Mesenchymal stem cell (in vitro differentiated cells and primary cell): ENCODE measurements around the gene RPL37A. TPM values are rescaled to one million over a fixed set of nuclear protein-coding genes. Genes with fewer than 3 reads are reported as not detected.

Source experiments
- DNase-seq: peaks from one replicate; pipeline ENCODE4 v3.0.0-alpha.2; 2013
- H2AFZ ChIP-seq: one replicate; pipeline ENCODE4 v1.6.1; 2013; ENCODE audit warnings: low read depth, mild to moderate bottlenecking, control low read depth, inconsistent platforms, low read length, moderate library complexity
- H2AK5ac ChIP-seq: 2 replicates; pipeline ENCODE4 v1.6.1; 2013; ENCODE audit warnings: low read length, moderate library complexity, mild to moderate bottlenecking, inconsistent platforms; ENCODE audit not compliant: severe bottlenecking
- H2BK120ac ChIP-seq: one replicate; pipeline ENCODE4 v1.6.1; 2013; ENCODE audit warnings: low read depth, mild to moderate bottlenecking, inconsistent platforms, low read length, moderate library complexity
- H2BK12ac ChIP-seq, 2 experiments: one replicate each; pipeline ENCODE4 v1.6.1; 2013; ENCODE audit warnings: inconsistent platforms in 2 of 2, low read length in 2 of 2, mild to moderate bottlenecking in 2 of 2, moderate library complexity in 2 of 2, control low read depth in 1 of 2
- H2BK15ac ChIP-seq: one replicate; pipeline ENCODE4 v1.6.1; 2013; ENCODE audit warnings: mild to moderate bottlenecking, low read depth, inconsistent platforms; ENCODE audit not compliant: poor library complexity, severe bottlenecking
- H2BK5ac ChIP-seq: 2 replicates; pipeline ENCODE4 v1.6.1; 2013; ENCODE audit warnings: low read depth, mild to moderate bottlenecking, low read length, control low read depth, inconsistent platforms; ENCODE audit not compliant: poor library complexity, severe bottlenecking
- H3K14ac ChIP-seq, 2 experiments: one replicate each; pipeline ENCODE4 v1.6.1; 2013; ENCODE audit warnings: inconsistent platforms in 2 of 2, low read length in 2 of 2, control low read depth in 1 of 2, mild to moderate bottlenecking in 1 of 2, moderate library complexity in 1 of 2
- H3K18ac ChIP-seq, 2 experiments: one replicate each; pipeline ENCODE4 v1.6.1; 2013; ENCODE audit warnings: inconsistent platforms in 2 of 2, low read length in 2 of 2, control low read depth in 1 of 2, low read depth in 1 of 2, mild to moderate bottlenecking in 1 of 2
- H3K23ac ChIP-seq, 2 experiments: one replicate each; pipeline ENCODE4 v1.6.1; 2013; ENCODE audit warnings: inconsistent platforms in 2 of 2, low read length in 2 of 2, mild to moderate bottlenecking in 2 of 2, moderate library complexity in 2 of 2, control low read depth in 1 of 2
- H3K27ac ChIP-seq: 2 replicates; pipeline ENCODE4 v1.5.1; 2013; ENCODE audit warnings: mild to moderate bottlenecking, moderate library complexity, low read length, control low read depth, inconsistent platforms; ENCODE audit not compliant: poor library complexity, severe bottlenecking
- H3K27me3 ChIP-seq, 2 experiments: 2 replicates each; pipeline versions ENCODE4 v1.6.1 to v1.7.0; 2013; ENCODE audit warnings: low read length in 2 of 2, mild to moderate bottlenecking in 2 of 2, moderate library complexity in 2 of 2, control low read depth in 1 of 2, inconsistent platforms in 1 of 2; ENCODE audit not compliant: control insufficient read depth in 1 of 2, insufficient read depth in 1 of 2
- H3K36me3 ChIP-seq, 2 experiments: 2 replicates each; pipeline versions ENCODE4 v1.6.1 to v1.7.0; 2013; ENCODE audit warnings: low read length in 2 of 2, control low read depth in 1 of 2, inconsistent platforms in 1 of 2, low read depth in 1 of 2, mild to moderate bottlenecking in 1 of 2; ENCODE audit not compliant: insufficient read depth in 2 of 2, control insufficient read depth in 1 of 2
- H3K4ac ChIP-seq, 2 experiments: one replicate each; pipeline ENCODE4 v1.6.1; 2013; ENCODE audit warnings: inconsistent platforms in 2 of 2, low read length in 2 of 2, mild to moderate bottlenecking in 2 of 2, moderate library complexity in 2 of 2, control low read depth in 1 of 2, low read depth in 1 of 2
- H3K4me1 ChIP-seq: 2 replicates; pipeline ENCODE4 v1.6.1; 2013; ENCODE audit warnings: low read depth, low read length, control low read depth; ENCODE audit not compliant: control insufficient read depth, insufficient read depth
- H3K4me2 ChIP-seq: 2 replicates; pipeline ENCODE4 v1.6.1; 2013; ENCODE audit warnings: low read length, mild to moderate bottlenecking, inconsistent platforms; ENCODE audit not compliant: poor library complexity, severe bottlenecking
- H3K4me3 ChIP-seq, 2 experiments: 2 replicates each; pipeline versions ENCODE4 v1.5.1 to v1.7.0; 2013; ENCODE audit warnings: low read length in 2 of 2, mild to moderate bottlenecking in 2 of 2, control low read depth in 1 of 2, low read depth in 1 of 2; ENCODE audit not compliant: insufficient read depth in 1 of 2
- H3K79me1 ChIP-seq: replicated peaks from 2 replicates; pipeline ENCODE4 v1.6.1; 2013; ENCODE audit warnings: mild to moderate bottlenecking, control low read depth, low read length, inconsistent platforms; ENCODE audit not compliant: poor library complexity, severe bottlenecking
- H3K9ac ChIP-seq: 2 replicates; pipeline ENCODE4 v1.7.0; 2013; ENCODE audit warnings: mild to moderate bottlenecking, low read length, moderate library complexity
- H3K9me3 ChIP-seq: 2 replicates; pipeline ENCODE4 v1.7.0; 2013; ENCODE audit warnings: mild to moderate bottlenecking, low read length; ENCODE audit not compliant: control insufficient read depth
- H4K8ac ChIP-seq: one replicate; pipeline ENCODE4 v1.6.1; 2013; ENCODE audit warnings: inconsistent platforms, mild to moderate bottlenecking, low read length, moderate library complexity
- H4K91ac ChIP-seq: one replicate; pipeline ENCODE4 v1.6.1; 2013; ENCODE audit warnings: mild to moderate bottlenecking, low read length, inconsistent platforms
- WGBS: methylation state at CpG from one replicate; pipeline ENCODE4 v1.1.7; 2013; ENCODE audit warnings: mixed read lengths; 5-methylcytosine and 5-hydroxymethylcytosine counted together
- polyA plus RNA-seq, 2 experiments: library from polyadenylated mRNA; stranded (reverse); fragments of 200-250 nt; gene quantifications; one replicate each; pipeline ENCODE4 v1.2.3, GENCODE V29; 2013

Gene RPL37A
- polyA plus RNA-seq (2013, experiment 1 of 2): 9,229 TPM
- polyA plus RNA-seq (2013, experiment 2 of 2): 8,918 TPM

GRCh38 chr2:216498379-216499352, at the start of gene RPL37A:
Gene RPL37A (plus strand): TSS chr2:216498844. CDS start chr2:216498875, 31 bp downstream.
- peak within 1 kb of the TSS; percentile 80 to 95 for H3K4me3 ChIP-seq
- H4K91ac ChIP-seq: peak within 1 kb of the TSS; percentile 87
- peak within 1 kb of the TSS; percentile 89 to 96 for H3K4ac ChIP-seq
- 3% methylated on average over 54 of the region's 54 CpGs for WGBS
- no peaks in the 10 kb centered on the region for H3K9me3 ChIP-seq
- peak within 1 kb of the TSS; percentile 89 for H2BK5ac ChIP-seq
- H3K4me1 ChIP-seq: peaks cover 9% of the 10 kb centered on the region
- no peaks in the 10 kb centered on the region for H3K27me3 ChIP-seq
- H2AK5ac ChIP-seq: peak within 1 kb of the TSS; percentile 92
- H2BK12ac ChIP-seq: peak within 1 kb of the TSS; percentile 15 to 61
- peaks cover 9% of the 10 kb centered on the region for H3K79me1 ChIP-seq
- H2AFZ ChIP-seq: peak within 1 kb of the TSS; percentile 32
- H2BK120ac ChIP-seq: peak within 1 kb of the TSS; percentile 21
- H3K4me2 ChIP-seq: peak within 1 kb of the TSS; percentile 66
- peak; percentile 96 for DNase-seq
- peak within 1 kb of the TSS; percentile 100 for H3K9ac ChIP-seq
- peaks cover 13 to 45% of the 10 kb centered on the region in 2 experiments for H3K36me3 ChIP-seq
- H4K8ac ChIP-seq: peak within 1 kb of the TSS; percentile 92
- peak within 1 kb of the TSS; percentile 95 to 96 for H3K18ac ChIP-seq
- peak within 1 kb of the TSS; percentile 86 for H3K27ac ChIP-seq
- H3K14ac ChIP-seq: peak within 1 kb of the TSS in 1 of 2 experiments; percentile 76
- peak within 1 kb of the TSS in 1 of 2 experiments; percentile 92 for H3K23ac ChIP-seq
- H2BK15ac ChIP-seq: peak within 1 kb of the TSS; percentile 41

- no peak overlapping the region for H2AFZ ChIP-seq
- H3K4me2 ChIP-seq: no peak overlapping the region
- H2BK5ac ChIP-seq: no peak overlapping the region
- H3K4me1 ChIP-seq: no peaks in the 10 kb centered on the region
- peaks cover 6% of the 10 kb centered on the region for H3K9me3 ChIP-seq
- H2BK15ac ChIP-seq: no peak overlapping the region
- no peak for DNase-seq
- no peaks in the 10 kb centered on the region for H3K79me1 ChIP-seq
- no peak overlapping the region for H3K27ac ChIP-seq
- no peak overlapping the region for H2BK120ac ChIP-seq
- no peak overlapping the region for H3K18ac ChIP-seq
- no peak overlapping the region for H3K23ac ChIP-seq
- no peak overlapping the region for H2BK12ac ChIP-seq
- no peak overlapping the region for H4K91ac ChIP-seq
- H4K8ac ChIP-seq: no peak overlapping the region
- H2AK5ac ChIP-seq: no peak overlapping the region
- H3K4me3 ChIP-seq: no peak overlapping the region
- no peak overlapping the region for H3K9ac ChIP-seq
- H3K36me3 ChIP-seq: peaks cover 35 to 98% of the 10 kb centered on the region in 2 experiments
- no peak overlapping the region for H3K14ac ChIP-seq
- H3K4ac ChIP-seq: no peak overlapping the region
- H3K27me3 ChIP-seq: no peaks in the 10 kb centered on the region
Observed at GRCh38 chr2:216450346-216450745, 48.3 kb upstream of the RPL37A start.

GRCh38 chr2:216450784-216451183, 47.9 kb upstream of the RPL37A start:
- no peak overlapping the region for H3K18ac ChIP-seq
- H4K8ac ChIP-seq: no peak overlapping the region
- no peak overlapping the region for H3K4me2 ChIP-seq
- no peak overlapping the region for H2BK5ac ChIP-seq
- peaks cover 6% of the 10 kb centered on the region for H3K9me3 ChIP-seq
- no peak overlapping the region for H3K14ac ChIP-seq
- DNase-seq: no peak
- no peak overlapping the region for H4K91ac ChIP-seq
- peaks cover 38 to 96% of the 10 kb centered on the region in 2 experiments for H3K36me3 ChIP-seq
- H3K9ac ChIP-seq: no peak overlapping the region
- H2BK120ac ChIP-seq: no peak overlapping the region
- no peak overlapping the region for H2AK5ac ChIP-seq
- H3K4me1 ChIP-seq: no peaks in the 10 kb centered on the region
- H2BK12ac ChIP-seq: no peak overlapping the region
- WGBS: 89% methylated on average over 7 of the region's 7 CpGs
- H3K27ac ChIP-seq: no peak overlapping the region
- H3K79me1 ChIP-seq: no peaks in the 10 kb centered on the region
- H2BK15ac ChIP-seq: no peak overlapping the region
- no peaks in the 10 kb centered on the region for H3K27me3 ChIP-seq
- no peak overlapping the region for H3K23ac ChIP-seq
- no peak overlapping the region for H3K4ac ChIP-seq
- no peak overlapping the region for H2AFZ ChIP-seq
- H3K4me3 ChIP-seq: no peak overlapping the region

GRCh38 chr2:216453955-216454614, 44.6 kb upstream of the RPL37A start:
- Histone ChIP-seq H3K14ac (no peak overlapping the region), H2BK5ac (no peak overlapping the region), H4K91ac (no peak overlapping the region), H2AK5ac (no peak overlapping the region), H2BK120ac (no peak overlapping the region), H3K4ac (no peak overlapping the region), H3K36me3 (peaks cover 21 to 63% of the 10 kb centered on the region in 2 experiments), H4K8ac (no peak overlapping the region), H2BK15ac (no peak overlapping the region), H3K79me1 (no peaks in the 10 kb centered on the region), H3K18ac (no peak overlapping the region), H2AFZ (no peak overlapping the region), H3K4me3 (no peak overlapping the region), H3K4me2 (no peak overlapping the region), H3K9me3 (no peaks in the 10 kb centered on the region), H3K4me1 (no peaks in the 10 kb centered on the region), H3K27ac (no peak overlapping the region), H3K27me3 (no peaks in the 10 kb centered on the region), H2BK12ac (no peak overlapping the region), H3K9ac (no peak overlapping the region), H3K23ac (no peak overlapping the region)
- WGBS: 100% methylated on average over 4 of the region's 4 CpGs
- no peak for DNase-seq
